ENCODE results near the gene VPS4B.

- no peak for TF ChIP-seq ZNF274 (IDR thresholded peaks at IDR 0.05; ENCODE audit: low read depth, low read length)
- TF ChIP-seq YY1 (IDR thresholded peaks at IDR 0.05; ENCODE audit: insufficient read depth, insufficient read length) = no peak
- TF ChIP-seq SUZ12 (IDR thresholded peaks at IDR 0.05; ENCODE audit: extremely low read depth, insufficient read depth, insufficient read length) = no peak
These were observed 42.2 kb upstream of the VPS4B start for GRCh38 chr18:63464434-63464833.
